Bone marrow (tissue), 2 donors: Measurements from ENCODE around the gene ANXA4.
"Not testable (repeated sequence)": the region's sequence is repeated elsewhere in the genome, so short reads cannot be mapped to it uniquely, and the experiment has no call there.

Experiments
- DNase-seq, 2 donors: peaks; one replicate each; lab custom pipeline; 2025; lab: John Stamatoyannopoulos, UW

The ANXA4 gene

GRCh38 chr2:69810550-69810949, 68.6 kb downstream of the ANXA4 start:
- no peak for DNase-seq

DNA sequence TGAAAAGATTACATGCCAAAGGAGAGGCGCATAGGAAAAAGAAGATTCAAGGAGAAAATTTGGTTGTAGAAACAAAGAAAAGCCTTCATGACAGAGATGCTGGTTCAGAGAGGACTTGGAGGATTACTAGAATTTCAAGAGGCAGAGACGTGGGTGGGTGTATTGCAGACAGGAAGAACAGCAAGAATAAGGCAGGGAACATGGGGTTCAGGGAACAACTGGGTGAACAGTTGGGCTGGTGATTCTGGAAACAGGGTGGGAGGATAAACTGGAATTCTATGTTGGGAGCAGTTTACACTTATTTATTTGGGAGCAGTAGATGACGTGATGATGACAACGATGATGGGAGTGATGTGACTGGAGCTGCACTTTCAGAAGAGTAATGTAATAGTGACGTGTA, 69.1 kb downstream of the ANXA4 start:
- DNase-seq = no peak

DNA sequence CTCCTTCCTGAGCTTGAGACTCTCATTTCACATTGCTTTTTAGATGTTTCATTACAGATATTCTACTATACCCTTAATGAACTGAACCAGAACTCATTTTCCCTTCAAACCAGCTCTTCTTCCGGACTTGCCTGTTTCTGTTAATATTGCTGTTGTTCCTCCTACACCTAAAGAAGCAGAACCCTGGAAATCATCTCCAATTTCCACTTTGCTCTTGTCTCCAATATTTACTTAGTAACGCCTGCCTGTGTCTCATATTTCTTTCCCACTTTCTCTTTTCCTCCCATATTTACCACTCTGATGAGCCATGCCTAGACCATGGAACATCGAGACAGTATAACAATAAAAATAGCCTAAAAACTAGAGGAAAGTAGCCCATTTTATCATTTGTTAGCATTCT, 69.7 kb downstream of the ANXA4 start:
- DNase-seq = no peak

GRCh38 chr2:69815717-69816116, 73.8 kb downstream of the ANXA4 start:
- no peak for DNase-seq

- DNase-seq = peak in 1 of 2 donors; percentile 89
These were observed 75.1 kb downstream of the ANXA4 start for GRCh38 chr2:69816923-69817542.

DNA sequence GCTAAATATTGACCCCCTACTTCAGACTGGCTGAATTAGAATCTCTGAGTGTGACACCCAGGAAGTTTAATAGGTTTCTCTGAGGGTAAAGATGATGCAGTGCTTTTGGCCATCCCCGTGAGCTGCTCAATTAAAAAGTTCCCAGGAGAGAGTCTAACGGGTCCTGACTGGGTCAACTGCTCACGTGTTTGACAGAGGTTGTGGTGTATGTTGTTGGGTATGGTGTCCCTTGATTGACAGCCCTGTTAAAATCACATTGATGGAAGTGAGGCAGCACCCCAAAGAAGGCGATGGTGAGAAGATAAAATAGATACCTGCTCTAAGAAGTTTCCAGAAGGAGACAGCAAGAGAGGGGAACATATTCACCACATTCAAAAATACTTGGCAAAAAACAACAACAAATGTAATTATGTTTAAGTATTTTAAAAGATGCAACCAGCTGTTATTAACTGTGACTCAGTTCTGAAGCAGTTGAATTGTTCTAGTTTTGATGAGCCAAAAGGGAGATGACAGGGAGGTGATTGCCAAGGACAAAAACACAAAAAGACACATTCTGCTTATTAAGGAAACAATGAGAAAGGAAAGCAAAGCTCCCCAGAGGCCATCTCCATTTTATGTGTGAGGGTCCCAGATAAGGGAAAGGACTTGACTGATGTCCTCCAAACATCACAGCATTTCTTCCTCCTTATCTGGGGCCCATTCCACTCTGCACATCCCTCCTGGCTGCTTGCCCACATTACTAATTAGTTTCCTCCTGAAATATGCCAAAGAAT, 76.0 kb downstream of the ANXA4 start:
- no peak for DNase-seq

GRCh38 chr2:69827796-69828540, 86.0 kb downstream of the ANXA4 start:
- no peak for DNase-seq

DNA sequence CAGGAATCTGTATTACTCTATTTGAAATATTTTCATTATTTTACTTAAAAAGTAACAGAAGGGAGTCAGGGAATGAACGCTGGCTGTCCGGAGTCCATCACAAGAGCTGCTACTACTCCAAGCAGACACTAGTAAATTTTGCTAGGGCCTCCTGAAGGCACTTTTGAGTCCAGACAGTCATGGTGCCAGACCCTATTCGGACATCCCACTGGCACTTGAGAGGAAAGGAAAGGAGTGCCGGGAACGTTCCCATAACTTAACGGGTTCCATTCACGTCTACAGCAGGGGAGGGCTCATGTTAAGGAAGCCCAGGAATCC, 87.0 kb downstream of the ANXA4 start:
- DNase-seq = no peak

DNA sequence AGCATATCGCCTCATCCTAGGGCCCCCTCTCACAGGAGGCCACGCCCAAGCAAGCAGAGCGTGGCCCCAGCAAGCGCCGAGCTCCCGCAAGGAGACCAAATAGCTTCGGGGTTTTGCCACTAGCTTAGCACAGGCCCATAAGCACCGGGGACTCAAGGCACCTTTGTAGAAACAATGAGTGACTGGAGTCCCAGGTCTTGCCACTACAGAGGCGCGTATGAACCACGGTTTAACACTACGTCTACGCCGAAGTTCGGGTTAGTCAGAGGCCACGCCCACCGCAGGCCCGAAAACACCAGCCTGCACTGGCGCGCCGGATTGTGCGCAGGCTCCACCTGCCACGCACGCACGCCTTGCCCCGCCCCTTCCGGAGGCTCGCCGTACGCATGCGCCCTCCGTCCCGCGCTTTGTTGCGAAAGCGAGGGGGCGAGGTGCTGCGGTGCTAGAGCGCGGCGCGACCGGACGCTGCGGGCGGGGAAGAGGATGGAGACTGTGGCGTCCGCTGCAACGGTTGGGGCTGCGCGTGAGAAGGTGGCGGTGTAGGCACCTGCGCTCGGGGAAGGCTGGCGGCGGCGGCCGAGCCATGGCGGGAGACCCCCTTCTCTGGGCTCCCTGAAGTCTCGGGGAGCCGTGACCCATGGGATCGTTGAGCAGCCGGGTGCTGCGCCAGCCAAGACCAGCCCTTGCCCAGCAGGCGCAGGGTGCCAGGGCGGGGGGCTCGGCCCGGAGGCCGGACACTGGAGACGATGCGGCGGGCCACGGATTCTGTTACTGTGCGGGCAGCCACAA, 87.5 kb downstream of the ANXA4 start, which contains the start of gene GMCL1:
Gene GMCL1 (plus strand): TSS at position 405 of the 789 bp plus-strand sequence. CDS start 233 bp downstream, at position 638.
- DNase-seq = peak; percentile 81 to 90

GRCh38 chr2:69830045-69830905, 88.3 kb downstream of the ANXA4 start:
- DNase-seq = peak in 1 of 2 donors; percentile 23

- DNase-seq = not testable (repeated sequence)
These were observed 88.9 kb downstream of the ANXA4 start for GRCh38 chr2:69830906-69831241.

- no peak for DNase-seq
These were observed 89.5 kb downstream of the ANXA4 start for GRCh38 chr2:69831354-69831905.

GRCh38 chr2:69833752-69834151, 91.8 kb downstream of the ANXA4 start:
- DNase-seq = no peak

DNA sequence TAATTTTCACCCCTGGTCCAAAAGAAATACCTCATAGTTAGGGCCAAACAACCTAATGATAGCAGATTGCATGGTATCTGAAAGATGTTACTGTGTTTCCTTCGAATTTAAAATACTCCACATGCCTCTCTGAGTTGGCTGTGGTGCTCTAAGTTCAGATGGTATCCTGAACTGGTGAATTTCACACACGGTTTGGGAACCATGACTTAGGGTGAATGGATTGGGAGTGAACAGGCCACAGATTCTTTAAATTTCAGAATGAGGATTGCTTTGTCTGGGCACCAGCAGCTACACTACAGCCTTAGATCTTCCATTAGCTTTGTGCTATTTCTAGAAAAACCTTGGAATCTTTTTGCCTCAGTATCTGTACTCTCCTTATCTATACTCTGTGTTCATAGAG, 93.7 kb downstream of the ANXA4 start:
- DNase-seq = no peak

- no peak for DNase-seq
These were observed 94.4 kb downstream of the ANXA4 start for GRCh38 chr2:69836316-69836715.

DNA sequence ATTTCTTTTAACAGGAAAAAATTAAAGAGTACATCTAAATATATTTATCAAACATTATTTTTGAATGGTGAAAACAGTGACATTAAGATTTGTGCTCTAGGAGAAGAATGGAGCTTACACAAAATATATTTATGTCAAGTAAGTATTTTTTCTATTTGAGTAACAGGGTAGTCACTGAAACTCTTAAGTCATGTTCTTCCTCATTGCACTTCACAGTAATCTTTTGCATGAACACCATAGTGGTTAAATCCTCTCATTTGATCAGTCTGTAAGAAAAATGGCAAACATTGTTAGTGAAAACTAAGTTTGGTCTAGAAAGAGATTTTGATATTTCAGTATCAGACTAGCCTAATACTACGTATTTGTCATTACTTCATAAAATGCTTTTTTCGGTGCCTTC, 95.6 kb downstream of the ANXA4 start:
- no peak for DNase-seq

- no peak for DNase-seq
These were observed 102.1 kb downstream of the ANXA4 start for GRCh38 chr2:69843993-69844392.

GRCh38 chr2:69844560-69844959, 102.6 kb downstream of the ANXA4 start:
- no peak for DNase-seq

- no peak for DNase-seq
These were observed 104.5 kb downstream of the ANXA4 start for GRCh38 chr2:69846182-69847067.
